T-helper 1 cell treated with Interleukin-12 subunit alpha and Interleukin-12 subunit beta and Interleukin-4 antibody, amounts not matched to agents 30 μg/mL and 1 μg/mL, for 36 hours (primary cell): ENCODE data around the gene SRXN1.
"Not testable (repeated sequence)": the region's sequence is repeated elsewhere in the genome, so short reads cannot be mapped to it uniquely, and the experiment has no call there.

ENCODE experiments used
- H3K27ac Mint-ChIP-seq: one replicate; pipeline ENCODE4 v1.8.0; 2021; ENCODE audit warnings: mild to moderate bottlenecking, mixed read lengths
- H3K27me3 Mint-ChIP-seq: one replicate; pipeline ENCODE4 v1.8.0; 2021; ENCODE audit warnings: low read depth, mixed read lengths
- H3K36me3 Mint-ChIP-seq: one replicate; pipeline ENCODE4 v1.8.0; 2021; ENCODE audit warnings: low read depth, mixed read lengths
- H3K4me1 Mint-ChIP-seq: one replicate; pipeline ENCODE4 v1.8.0; 2021; ENCODE audit warnings: low read depth, mixed read lengths
- H3K4me3 Mint-ChIP-seq: one replicate; pipeline ENCODE4 v1.8.0; 2021; ENCODE audit warnings: mild to moderate bottlenecking, moderate library complexity, mixed read lengths
- H3K9me3 Mint-ChIP-seq: one replicate; pipeline ENCODE4 v1.8.0; 2021; ENCODE audit warnings: mixed read lengths

SRXN1 gene

GRCh38 chr20:653590-654416, 803 bp upstream of the SRXN1 start:
- peak overlapping the region; percentile 77 for H3K27ac Mint-ChIP-seq
- H3K4me3 Mint-ChIP-seq: peak overlapping the region; percentile 84
- H3K9me3 Mint-ChIP-seq: no peaks in the 10 kb centered on the region
- peaks cover 10% of the 10 kb centered on the region for H3K36me3 Mint-ChIP-seq
- peaks cover 26% of the 10 kb centered on the region for H3K27me3 Mint-ChIP-seq
- H3K4me1 Mint-ChIP-seq: peaks cover 30% of the 10 kb centered on the region

GRCh38 chr20:652615-653109, 338 bp downstream of the SRXN1 start:
- Mint-ChIP-seq H3K9me3 (no peaks in the 10 kb centered on the region), H3K4me3 (peak overlapping the region; percentile 70), H3K36me3 (peaks cover 21% of the 10 kb centered on the region), H3K27me3 (peaks cover 15% of the 10 kb centered on the region), H3K4me1 (peaks cover 30% of the 10 kb centered on the region), H3K27ac (peak overlapping the region; percentile 55)

- Mint-ChIP-seq H3K4me3 (peak overlapping the region; percentile 70), H3K4me1 (peaks cover 30% of the 10 kb centered on the region), H3K9me3 (no peaks in the 10 kb centered on the region), H3K27me3 (peaks cover 10% of the 10 kb centered on the region), H3K36me3 (peaks cover 25% of the 10 kb centered on the region), H3K27ac (peak overlapping the region; percentile 67)
Observed at GRCh38 chr20:651713-652614, 1.0 kb downstream of the SRXN1 start.

- Mint-ChIP-seq H3K4me1 (peaks cover 30% of the 10 kb centered on the region), H3K4me3 (peak overlapping the region; percentile 70), H3K27me3 (peaks cover 3% of the 10 kb centered on the region), H3K9me3 (no peaks in the 10 kb centered on the region), H3K27ac (no peak overlapping the region), H3K36me3 (peaks cover 30% of the 10 kb centered on the region)
Observed at GRCh38 chr20:650954-651353, 2.0 kb downstream of the SRXN1 start.

GRCh38 chr20:650281-650680, 2.7 kb downstream of the SRXN1 start:
- H3K27me3 Mint-ChIP-seq: no peaks in the 10 kb centered on the region
- peak overlapping the region; percentile 9 for H3K4me3 Mint-ChIP-seq
- H3K36me3 Mint-ChIP-seq: peaks cover 33% of the 10 kb centered on the region
- H3K4me1 Mint-ChIP-seq: peaks cover 33% of the 10 kb centered on the region
- H3K9me3 Mint-ChIP-seq: no peaks in the 10 kb centered on the region
- H3K27ac Mint-ChIP-seq: peak overlapping the region; percentile 19

- H3K36me3 Mint-ChIP-seq: peaks cover 34% of the 10 kb centered on the region
- H3K4me1 Mint-ChIP-seq: peaks cover 24% of the 10 kb centered on the region
- no peaks in the 10 kb centered on the region for H3K9me3 Mint-ChIP-seq
- H3K27me3 Mint-ChIP-seq: peaks cover 18% of the 10 kb centered on the region
- no peak overlapping the region for H3K4me3 Mint-ChIP-seq
- H3K27ac Mint-ChIP-seq: no peak overlapping the region
Observed at GRCh38 chr20:647479-648019, 5.5 kb downstream of the SRXN1 start.

- Mint-ChIP-seq H3K4me3 (no peak overlapping the region), H3K27ac (no peak overlapping the region), H3K9me3 (no peaks in the 10 kb centered on the region), H3K4me1 (peaks cover 18% of the 10 kb centered on the region), H3K36me3 (peaks cover 34% of the 10 kb centered on the region), H3K27me3 (peaks cover 18% of the 10 kb centered on the region)
Observed at GRCh38 chr20:646868-647233, 6.1 kb downstream of the SRXN1 start.

- no peak overlapping the region for H3K27ac Mint-ChIP-seq
- H3K4me1 Mint-ChIP-seq: peaks cover 14% of the 10 kb centered on the region
- H3K27me3 Mint-ChIP-seq: peaks cover 22% of the 10 kb centered on the region
- H3K4me3 Mint-ChIP-seq: no peak overlapping the region
- H3K36me3 Mint-ChIP-seq: peaks cover 34% of the 10 kb centered on the region
- no peaks in the 10 kb centered on the region for H3K9me3 Mint-ChIP-seq
Observed at GRCh38 chr20:646107-646867, 6.7 kb downstream of the SRXN1 start.

GRCh38 chr20:645318-646106, 7.5 kb downstream of the SRXN1 start:
- H3K36me3 Mint-ChIP-seq: peaks cover 34% of the 10 kb centered on the region

GRCh38 chr20:644692-645317, 8.2 kb downstream of the SRXN1 start:
- H3K27ac Mint-ChIP-seq: no peak overlapping the region
- no peaks in the 10 kb centered on the region for H3K9me3 Mint-ChIP-seq
- H3K36me3 Mint-ChIP-seq: peaks cover 30% of the 10 kb centered on the region
- peaks cover 33% of the 10 kb centered on the region for H3K27me3 Mint-ChIP-seq
- H3K4me3 Mint-ChIP-seq: no peak overlapping the region
- peaks cover 10% of the 10 kb centered on the region for H3K4me1 Mint-ChIP-seq

More at GRCh38 chr20:645318-646106, 7.5 kb downstream of the SRXN1 start:
- peaks cover 28% of the 10 kb centered on the region for H3K27me3 Mint-ChIP-seq
- no peak overlapping the region for H3K4me3 Mint-ChIP-seq
- no peak overlapping the region for H3K27ac Mint-ChIP-seq
- peaks cover 15% of the 10 kb centered on the region for H3K4me1 Mint-ChIP-seq
- H3K9me3 Mint-ChIP-seq: no peaks in the 10 kb centered on the region

- Mint-ChIP-seq H3K27me3 (peaks cover 33% of the 10 kb centered on the region), H3K4me3 (no peak overlapping the region), H3K27ac (no peak overlapping the region), H3K9me3 (no peaks in the 10 kb centered on the region), H3K4me1 (peaks cover 6% of the 10 kb centered on the region), H3K36me3 (peaks cover 13% of the 10 kb centered on the region)
Observed at GRCh38 chr20:642398-643174, 10.4 kb downstream of the SRXN1 start.

- not testable (repeated sequence) for H3K27ac Mint-ChIP-seq, H3K4me1 Mint-ChIP-seq, H3K4me3 Mint-ChIP-seq, H3K9me3 Mint-ChIP-seq, H3K36me3 Mint-ChIP-seq
- H3K27me3 Mint-ChIP-seq: peaks cover 37% of the 10 kb centered on the region
Observed at GRCh38 chr20:642013-642397, 11.0 kb downstream of the SRXN1 start.
